ENCODE data around the gene ACAN.
"Not testable (repeated sequence)": the region's sequence is repeated elsewhere in the genome, so short reads cannot be mapped to it uniquely, and the experiment has no call there.

The ACAN gene

DNA sequence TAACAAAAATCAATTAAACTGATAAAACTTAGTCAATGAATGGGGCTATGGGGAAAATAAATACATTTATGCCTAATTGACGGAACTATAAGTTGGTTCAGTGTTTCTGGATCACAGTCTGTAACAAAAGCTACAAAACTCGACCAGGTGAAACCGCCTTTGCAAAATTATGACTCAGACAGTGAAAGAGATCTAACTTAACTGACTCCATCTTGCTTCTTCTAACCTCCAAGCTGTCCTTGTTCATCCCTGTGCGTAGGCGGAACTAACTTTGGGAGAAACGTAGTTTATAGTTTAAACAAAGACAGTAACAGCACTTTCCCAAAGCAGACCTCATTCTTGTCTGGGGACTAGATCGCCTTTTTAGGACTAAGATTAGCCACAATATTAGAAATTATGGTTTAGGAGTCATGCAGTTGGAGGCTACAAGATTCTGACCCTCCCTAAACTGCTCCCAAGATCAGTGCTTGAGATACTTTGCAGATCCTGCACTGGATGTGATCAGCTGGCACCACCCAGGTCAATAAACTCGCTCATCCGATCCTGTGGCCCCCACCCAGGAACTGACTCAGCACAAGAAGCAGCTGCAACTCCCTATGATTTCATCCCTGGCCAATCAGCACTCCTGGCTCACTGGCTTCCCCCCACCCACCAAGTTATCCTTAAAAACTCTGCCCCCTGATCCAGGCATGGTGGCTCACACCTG is 117.1 kb downstream of the ACAN start:
- TF ChIP-seq CTCF (IDR thresholded peaks at IDR 0.05; ENCODE audit: insufficient read depth, low read depth, low read length, missing control alignments) = no peak
- DNase-seq (ENCODE audit: low read depth) = peak; percentile 91
- H3K4me3 ChIP-seq (ENCODE audit: low read length) = no peak overlapping the region

DNA sequence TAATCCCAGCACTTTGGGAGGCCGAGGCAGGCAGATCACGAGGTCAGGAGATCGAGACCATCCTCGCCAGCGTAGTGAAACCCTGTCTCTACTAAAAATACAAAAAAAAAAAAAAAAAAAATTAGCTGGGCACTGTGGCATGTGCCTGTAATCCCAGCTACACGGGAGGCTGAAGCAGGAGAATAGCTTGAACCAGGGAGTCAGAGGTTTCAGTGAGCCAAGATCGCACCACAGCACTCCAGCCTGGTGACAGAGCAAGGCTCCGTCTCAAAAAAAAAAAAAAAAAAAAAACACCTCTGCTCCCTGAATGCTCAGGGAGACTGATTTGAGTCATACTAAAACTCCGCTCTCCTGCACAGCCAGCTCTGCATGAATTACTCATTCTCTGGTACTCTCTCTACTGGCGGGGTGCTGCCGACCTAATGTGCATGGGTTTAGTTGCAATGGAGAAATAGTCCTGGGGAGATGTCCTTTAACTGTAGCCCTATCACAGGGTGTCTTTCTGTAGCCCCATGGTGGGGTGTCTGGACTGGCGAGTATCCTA is 117.7 kb downstream of the ACAN start:
- peak; percentile 92 for DNase-seq (ENCODE audit: low read depth)
- H3K4me3 ChIP-seq (ENCODE audit: low read length) = not testable (repeated sequence)

Measured in epithelial cell of esophagus (primary cell).